Caco-2 (cell line): Measurements from ENCODE around the gene PPAN. TPM values are rescaled to one million over a fixed set of nuclear protein-coding genes. Genes with fewer than 3 reads are reported as not detected.

ENCODE experiments used
- BruUV-seq: library from RNA; stranded (reverse); fragments of 400-500 nt; replicated peaks from 2 replicates; lab custom pipeline; 2021; lab: Mats Ljungman, UMichigan
- CTCF ChIA-PET: fragments of 300-600 bp; sonication (Branson Sonifier 250); formaldehyde crosslinking; loops from one replicate; lab custom pipeline; 2022; ENCODE audit warnings: antibody characterized with exemption; lab: Charles Lee
- POLR2A ChIA-PET: fragments of 300-600 bp; sonication (Branson Sonifier 250); formaldehyde crosslinking; loops from one replicate; lab custom pipeline; 2022; ENCODE audit warnings: antibody characterized with exemption; lab: Charles Lee
- DNase-seq, 2 experiments: peaks; one replicate each; pipeline versions ENCODE4 v3.0.0 to v3.0.0-alpha.2; 2020 to 2022
- H3K27me3 ChIP-seq: replicated peaks from 2 replicates; pipeline ENCODE4 v1.6.0; 2011; ENCODE audit warnings: low read length; ENCODE audit not compliant: control insufficient read depth, insufficient read depth
- H3K36me3 ChIP-seq: 2 replicates; pipeline ENCODE4 v1.5.1; 2011; ENCODE audit warnings: low read length; ENCODE audit not compliant: control insufficient read depth, insufficient read depth
- H3K4me1 ChIP-seq: fragments of 250-450 bp; sonication (Bioruptor Pico); 2 replicates; pipeline ENCODE4 v1.5.1; 2020; ENCODE audit warnings: mild to moderate bottlenecking
- H3K4me3 ChIP-seq: 2 replicates; pipeline ENCODE4 v1.5.1; 2011; ENCODE audit warnings: low read depth, mild to moderate bottlenecking, control low read depth, low read length
- H3K9me3 ChIP-seq: fragments of 250-450 bp; sonication (Bioruptor Pico); 2 replicates; pipeline ENCODE4 v1.5.1; 2020; ENCODE audit warnings: mild to moderate bottlenecking, moderate library complexity
- H3K27ac Mint-ChIP-seq: one replicate; pipeline ENCODE4 v1.8.0; 2022; ENCODE audit warnings: mixed read lengths; ENCODE audit not compliant: unreplicated experiment
- H3K27me3 Mint-ChIP-seq: one replicate; pipeline ENCODE4 v1.8.0; 2022; ENCODE audit warnings: mixed read lengths; ENCODE audit not compliant: insufficient read depth, unreplicated experiment
- H3K36me3 Mint-ChIP-seq: one replicate; pipeline ENCODE4 v1.8.0; 2022; ENCODE audit warnings: mild to moderate bottlenecking, mixed read lengths; ENCODE audit not compliant: insufficient read depth, unreplicated experiment
- H3K4me1 Mint-ChIP-seq: one replicate; pipeline ENCODE4 v1.8.0; 2022; ENCODE audit warnings: low read depth, mixed read lengths; ENCODE audit not compliant: unreplicated experiment
- H3K4me3 Mint-ChIP-seq: one replicate; pipeline ENCODE4 v1.8.0; 2022; ENCODE audit warnings: mild to moderate bottlenecking, moderate library complexity, mixed read lengths; ENCODE audit not compliant: unreplicated experiment
- H3K9me3 Mint-ChIP-seq: one replicate; pipeline ENCODE4 v1.8.0; 2022; ENCODE audit warnings: mixed read lengths; ENCODE audit not compliant: unreplicated experiment
- intact Hi-C: fragments of 100-400 bp; cut with micrococcal nuclease; formaldehyde crosslinking; loops from one replicate; pipeline ENCODE4 v1.10.0; 2022; ENCODE audit not compliant: unreplicated experiment
- total RNA-seq: library from RNA; stranded (reverse); gene quantifications from 2 replicates; pipeline ENCODE4 v1.2.3, GENCODE V29; 2022
- TF ChIP-seq, protein P1 (sequence below), 2 experiments: fragments of 200-600 bp in 1 of 2; IDR thresholded peaks; 1 replicate in 1 of 2; 2 replicates in 1 of 2; pipeline versions ENCODE4 v1.5.1 to v1.8.0; 2011 to 2022; ENCODE audit warnings: antibody characterized with exemption in 1 of 2, control low read depth in 1 of 2, inconsistent platforms in 1 of 2, low read depth in 1 of 2, low read length in 1 of 2, mild to moderate bottlenecking in 1 of 2, moderate library complexity in 1 of 2; ENCODE audit not compliant: insufficient read depth in 1 of 2, severe bottlenecking in 1 of 2, unreplicated experiment in 1 of 2

The PPAN gene
- total RNA-seq, 1 experiment from 2014 or later, result 62.8 TPM

DNA sequence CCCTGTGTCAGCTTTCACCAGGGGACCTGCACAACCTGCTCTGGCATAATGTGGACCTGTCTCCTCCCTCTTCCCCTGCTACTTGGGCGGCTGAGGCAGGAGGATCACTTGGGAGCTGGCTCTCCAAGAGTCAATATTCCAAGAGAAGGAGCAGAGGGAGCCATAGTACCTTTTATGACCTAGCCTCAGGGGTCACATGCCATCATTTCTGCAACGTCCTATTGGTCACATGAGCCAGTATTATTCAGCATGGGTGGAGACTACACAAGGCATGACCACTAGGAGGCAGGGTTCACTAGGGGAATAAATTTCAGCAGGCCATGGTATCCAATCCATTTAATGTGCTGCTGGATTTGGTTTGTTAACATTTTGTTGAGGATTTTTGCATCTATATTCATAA is 32.0 kb upstream of the PPAN start:
- intact Hi-C loops, result no loop called here
- H3K27me3 Mint-ChIP-seq, result peaks cover 17% of the 10 kb centered on the region
- Histone ChIP-seq H3K4me3 (no peak overlapping the region), H3K36me3 (no peaks in the 10 kb centered on the region), H3K9me3 (no peaks in the 10 kb centered on the region), H3K27me3 (no peaks in the 10 kb centered on the region), H3K4me1 (no peaks in the 10 kb centered on the region)
- TF ChIP-seq, protein P1, sequence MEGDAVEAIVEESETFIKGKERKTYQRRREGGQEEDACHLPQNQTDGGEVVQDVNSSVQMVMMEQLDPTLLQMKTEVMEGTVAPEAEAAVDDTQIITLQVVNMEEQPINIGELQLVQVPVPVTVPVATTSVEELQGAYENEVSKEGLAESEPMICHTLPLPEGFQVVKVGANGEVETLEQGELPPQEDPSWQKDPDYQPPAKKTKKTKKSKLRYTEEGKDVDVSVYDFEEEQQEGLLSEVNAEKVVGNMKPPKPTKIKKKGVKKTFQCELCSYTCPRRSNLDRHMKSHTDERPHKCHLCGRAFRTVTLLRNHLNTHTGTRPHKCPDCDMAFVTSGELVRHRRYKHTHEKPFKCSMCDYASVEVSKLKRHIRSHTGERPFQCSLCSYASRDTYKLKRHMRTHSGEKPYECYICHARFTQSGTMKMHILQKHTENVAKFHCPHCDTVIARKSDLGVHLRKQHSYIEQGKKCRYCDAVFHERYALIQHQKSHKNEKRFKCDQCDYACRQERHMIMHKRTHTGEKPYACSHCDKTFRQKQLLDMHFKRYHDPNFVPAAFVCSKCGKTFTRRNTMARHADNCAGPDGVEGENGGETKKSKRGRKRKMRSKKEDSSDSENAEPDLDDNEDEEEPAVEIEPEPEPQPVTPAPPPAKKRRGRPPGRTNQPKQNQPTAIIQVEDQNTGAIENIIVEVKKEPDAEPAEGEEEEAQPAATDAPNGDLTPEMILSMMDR (IDR thresholded peaks at IDR 0.05; ENCODE audit: insufficient read depth in 1 of 2, low read depth in 1 of 2, low read length in 1 of 2, severe bottlenecking in 1 of 2, unreplicated experiment in 1 of 2), result peak; percentile 17 to 28
- H3K9me3 Mint-ChIP-seq, result no peaks in the 10 kb centered on the region
- no TSS peak for BruUV-seq
- DNase-seq, result peak in 1 of 2 experiments; percentile 57
- no peaks in the 10 kb centered on the region for H3K4me1 Mint-ChIP-seq
- no peaks in the 10 kb centered on the region for H3K36me3 Mint-ChIP-seq
- CTCF ChIA-PET, result no interaction called here
- no peak overlapping the region for H3K4me3 Mint-ChIP-seq
- no peak overlapping the region for H3K27ac Mint-ChIP-seq
- POLR2A ChIA-PET, result no interaction called here

DNA sequence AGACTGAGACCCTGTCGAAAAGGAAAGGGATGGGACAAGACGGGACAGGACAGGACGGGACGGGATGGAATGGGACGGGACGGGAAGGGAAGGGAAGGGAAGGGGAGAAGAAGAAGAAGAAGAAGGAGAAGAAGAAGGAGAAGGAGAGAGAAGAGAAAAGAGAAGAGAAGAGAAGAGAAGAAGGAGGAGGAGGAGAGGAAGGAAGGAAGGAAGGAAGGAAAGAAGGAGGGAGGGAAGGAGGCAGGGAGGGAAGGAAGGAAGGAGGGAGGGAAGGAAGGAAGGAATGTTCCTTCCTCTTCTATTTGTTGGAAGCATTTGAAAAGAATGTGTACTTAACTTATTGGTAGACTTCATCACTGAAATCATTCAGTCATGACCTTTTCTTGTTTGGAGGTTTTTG is 29.6 kb upstream of the PPAN start:
- CTCF ChIA-PET, result interaction anchor here (0.6 kb wide), 1 partner anchor 807 kb away, joined by 4 read pairs; no protein-coding TSS in a partner anchor
- no peaks in the 10 kb centered on the region for H3K4me1 Mint-ChIP-seq
- POLR2A ChIA-PET, result no interaction called here

DNA sequence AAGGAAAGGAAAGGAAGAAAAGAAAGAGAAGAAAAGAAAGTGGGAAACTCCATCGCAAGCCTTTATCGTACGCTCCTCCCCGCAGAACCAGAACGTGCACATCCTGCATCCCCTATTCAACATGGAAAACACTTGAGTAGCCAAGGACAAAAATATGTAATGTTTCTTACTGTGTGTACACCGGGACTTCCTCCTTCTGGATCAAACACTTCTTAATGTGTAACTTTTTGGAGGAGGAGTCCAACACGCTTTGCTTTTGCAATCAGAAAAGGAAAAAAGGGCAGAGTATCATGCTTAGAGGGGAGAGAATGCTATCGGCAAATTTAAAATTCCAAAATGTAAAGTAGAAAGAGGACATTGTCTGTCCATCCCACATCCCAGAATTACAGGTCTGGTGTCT is 27.8 kb upstream of the PPAN start:
- intact Hi-C loops, result no loop called here
- H3K36me3 ChIP-seq, result no peaks in the 10 kb centered on the region
- no peaks in the 10 kb centered on the region for H3K9me3 Mint-ChIP-seq
- peaks cover 7% of the 10 kb centered on the region for H3K27me3 Mint-ChIP-seq
- H3K4me1 Mint-ChIP-seq, result no peaks in the 10 kb centered on the region
- BruUV-seq, result no TSS peak
- H3K4me1 ChIP-seq, result no peaks in the 10 kb centered on the region
- ChIA-PET CTCF (interaction anchor here (0.6 kb wide), 1 partner anchor 165 kb away, joined by 5 read pairs; no protein-coding TSS in a partner anchor), POLR2A (no interaction called here)
- H3K4me3 Mint-ChIP-seq, result no peak overlapping the region
- H3K4me3 ChIP-seq, result no peak overlapping the region
- H3K9me3 ChIP-seq, result no peaks in the 10 kb centered on the region
- no peak overlapping the region for H3K27ac Mint-ChIP-seq
- TF ChIP-seq, protein P1 (IDR thresholded peaks at IDR 0.05; ENCODE audit: insufficient read depth in 1 of 2, low read depth in 1 of 2, low read length in 1 of 2, severe bottlenecking in 1 of 2, unreplicated experiment in 1 of 2), result no peak
- H3K27me3 ChIP-seq, result no peaks in the 10 kb centered on the region
- DNase-seq, result no peak
- no peaks in the 10 kb centered on the region for H3K36me3 Mint-ChIP-seq

More for the DNA sequence above, 29.6 kb upstream of the PPAN start:
- H3K4me3 Mint-ChIP-seq, result no peak overlapping the region
- Histone ChIP-seq H3K27me3 (no peaks in the 10 kb centered on the region), H3K4me3 (no peak overlapping the region), H3K36me3 (no peaks in the 10 kb centered on the region), H3K9me3 (no peaks in the 10 kb centered on the region), H3K4me1 (no peaks in the 10 kb centered on the region)
- no peaks in the 10 kb centered on the region for H3K36me3 Mint-ChIP-seq
- TF ChIP-seq, protein P1 (IDR thresholded peaks at IDR 0.05; ENCODE audit: insufficient read depth in 1 of 2, low read depth in 1 of 2, low read length in 1 of 2, severe bottlenecking in 1 of 2, unreplicated experiment in 1 of 2), result no peak
- no peak overlapping the region for H3K27ac Mint-ChIP-seq
- H3K27me3 Mint-ChIP-seq, result peaks cover 9% of the 10 kb centered on the region
- intact Hi-C loops, result no loop called here
- no TSS peak for BruUV-seq
- no peaks in the 10 kb centered on the region for H3K9me3 Mint-ChIP-seq
- DNase-seq, result no peak
